ENCODE results near the gene PEAR1.

The PEAR1 gene

DNA sequence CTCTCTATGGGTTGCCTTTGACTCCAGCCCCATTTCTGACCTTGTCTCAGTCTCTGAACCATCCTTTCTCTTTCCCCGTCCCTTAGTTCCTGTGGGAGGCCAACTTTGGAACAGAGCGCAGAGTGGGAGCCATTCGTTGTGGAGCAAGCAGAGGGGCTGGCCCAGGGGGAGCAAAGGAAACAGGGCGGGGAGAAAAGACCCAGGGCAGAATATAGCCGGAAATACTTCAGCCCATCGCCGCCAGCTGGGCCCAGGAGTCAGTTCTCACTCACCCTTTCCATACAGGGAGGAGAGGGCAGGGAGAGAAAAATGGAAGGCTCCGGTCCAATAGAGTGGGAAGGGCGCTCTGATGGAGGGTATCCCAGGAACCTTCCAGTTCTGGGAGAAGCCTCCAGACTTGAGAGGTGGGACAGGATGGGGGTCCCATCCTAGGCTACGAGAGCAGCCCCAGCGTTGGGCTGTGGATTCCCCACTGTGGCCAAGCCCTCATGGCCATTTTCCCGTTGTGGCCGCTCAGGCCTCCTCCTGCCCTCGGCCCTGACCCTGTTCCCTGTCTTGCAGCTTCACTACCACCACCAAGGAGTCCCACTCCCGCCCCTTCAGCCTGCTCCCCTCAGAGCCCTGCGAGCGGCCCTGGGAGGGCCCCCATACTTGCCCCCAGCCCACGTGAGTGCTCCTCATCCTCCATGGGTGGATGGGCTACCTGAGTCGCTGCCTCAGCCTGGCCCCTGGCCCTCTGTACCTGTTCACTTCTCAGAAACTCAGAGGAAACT is 10.9 kb downstream of the PEAR1 start:
- DNase-seq (ENCODE audit: low read depth): no peak
- H3K4me3 ChIP-seq (ENCODE audit: low read depth, low read length): no peak overlapping the region
- TF ChIP-seq CTCF (IDR thresholded peaks at IDR 0.05; ENCODE audit: control insufficient read depth, extremely low read depth, insufficient read depth): no peak

DNA sequence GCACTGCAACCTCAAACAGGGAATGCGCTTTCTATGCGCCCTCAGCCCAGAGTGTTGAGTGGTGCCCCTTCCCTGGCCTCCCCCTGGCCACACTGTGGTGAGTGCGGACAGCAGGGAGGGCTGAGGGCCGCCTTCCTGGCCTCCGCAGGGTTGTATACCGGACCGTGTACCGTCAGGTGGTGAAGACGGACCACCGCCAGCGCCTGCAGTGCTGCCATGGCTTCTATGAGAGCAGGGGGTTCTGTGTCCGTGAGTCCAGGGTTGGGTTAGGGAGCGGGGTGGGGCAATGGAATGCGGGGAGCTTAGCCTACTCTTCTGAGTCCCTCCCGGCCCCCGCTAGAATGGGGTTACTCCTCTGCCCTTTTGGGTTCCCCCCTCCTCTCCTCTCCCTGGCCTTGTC is 11.7 kb downstream of the PEAR1 start:
- no peak overlapping the region for H3K4me3 ChIP-seq (ENCODE audit: low read depth, low read length)
- TF ChIP-seq CTCF (IDR thresholded peaks at IDR 0.05; ENCODE audit: control insufficient read depth, extremely low read depth, insufficient read depth): no peak
- DNase-seq (ENCODE audit: low read depth): no peak

DNA sequence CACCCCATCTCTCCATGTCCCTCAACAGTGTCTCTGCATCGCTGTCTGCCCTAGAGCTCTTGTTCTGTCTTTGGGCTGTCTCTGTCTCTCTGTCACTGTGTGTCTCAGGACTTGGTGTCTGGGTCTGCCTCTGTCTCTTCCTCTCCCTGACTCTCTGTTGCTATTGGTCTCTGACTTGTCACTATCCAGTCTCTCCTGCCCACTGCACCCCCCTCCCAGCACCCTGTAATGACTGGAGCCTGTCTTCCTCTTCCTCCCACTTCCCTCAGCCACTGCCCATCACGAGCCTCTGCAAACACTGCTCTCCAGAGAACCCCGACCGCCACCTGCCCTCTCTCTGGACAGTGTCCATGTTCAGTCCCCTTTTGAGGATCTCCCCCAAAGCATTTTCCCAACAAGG is 12.1 kb downstream of the PEAR1 start:
- DNase-seq (ENCODE audit: low read depth): no peak
- TF ChIP-seq CTCF (IDR thresholded peaks at IDR 0.05; ENCODE audit: control insufficient read depth, extremely low read depth, insufficient read depth): no peak
- H3K4me3 ChIP-seq (ENCODE audit: low read depth, low read length): no peak overlapping the region

GRCh38 chr1:156906206-156906906 is 12.8 kb downstream of the PEAR1 start:
- no peak for DNase-seq (ENCODE audit: low read depth)
- no peak for TF ChIP-seq CTCF (IDR thresholded peaks at IDR 0.05; ENCODE audit: control insufficient read depth, extremely low read depth, insufficient read depth)
- no peak overlapping the region for H3K4me3 ChIP-seq (ENCODE audit: low read depth, low read length)

GRCh38 chr1:156908541-156908940 is 15.0 kb downstream of the PEAR1 start:
- no peak overlapping the region for H3K4me3 ChIP-seq (ENCODE audit: low read depth, low read length)
- TF ChIP-seq CTCF (IDR thresholded peaks at IDR 0.05; ENCODE audit: control insufficient read depth, extremely low read depth, insufficient read depth): no peak
- DNase-seq (ENCODE audit: low read depth): no peak

DNA sequence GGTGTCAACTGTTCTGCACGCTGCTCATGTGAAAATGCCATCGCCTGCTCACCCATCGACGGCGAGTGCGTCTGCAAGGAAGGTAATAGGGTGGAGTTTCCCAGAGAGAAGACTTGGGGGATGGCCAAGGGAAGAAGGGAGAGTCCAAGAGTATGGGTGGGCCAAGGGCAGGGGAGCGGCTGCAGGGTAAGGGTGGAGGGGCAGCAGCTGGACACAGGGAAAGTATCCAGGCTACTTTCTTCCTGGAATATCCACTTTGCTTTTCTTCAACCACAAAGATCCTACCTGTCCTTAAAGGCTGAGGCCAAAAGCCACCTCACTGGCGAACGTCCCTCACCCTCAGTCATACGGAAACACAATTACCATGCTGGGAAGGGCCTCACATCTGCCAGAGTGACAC is 15.4 kb downstream of the PEAR1 start:
- no peak for TF ChIP-seq CTCF (IDR thresholded peaks at IDR 0.05; ENCODE audit: control insufficient read depth, extremely low read depth, insufficient read depth)
- H3K4me3 ChIP-seq (ENCODE audit: low read depth, low read length): no peak overlapping the region
- DNase-seq (ENCODE audit: low read depth): no peak
